A549 (cell line): Measurements from ENCODE around the gene LYPD6. TPM values are rescaled to one million over a fixed set of nuclear protein-coding genes. Genes with fewer than 3 reads are reported as not detected.

Experiments used
- ATAC-seq, 2 experiments: fragments of 200-7000 bp in 1 of 2; fragments of >200 bp in 1 of 2; cut with Nextera tagmentation in 1 of 2; cut with Tn5 transposase in 1 of 2; 3 replicates each; pipeline versions ENCODE4 v1.8.0 to v1.9.1; 2018 to 2020; ENCODE audit warnings: mild to moderate bottlenecking in 1 of 2, moderate library complexity in 1 of 2
- CTCF ChIA-PET: fragments of 300-600 bp; sonication (Branson Sonifier 250); formaldehyde crosslinking; extraction: SDS; loops from one replicate; lab custom pipeline; 2021; ENCODE audit warnings: antibody characterized with exemption, inconsistent platforms; lab: Yijun Ruan, JAX
- POLR2A ChIA-PET: fragments of 350-600 bp; formaldehyde crosslinking; extraction: SDS; loops from one replicate; lab custom pipeline; 2021; ENCODE audit warnings: antibody characterized with exemption, inconsistent platforms; lab: Yijun Ruan, JAX
- DNase-seq, 2 experiments: peaks; one replicate each; pipeline versions ENCODE4 v3.0.0 to v3.0.0-alpha.2; 2011 to 2016; ENCODE audit warnings: low read depth in 1 of 2, low spot score in 1 of 2
- FAIRE-seq: peaks from 2 replicates; lab custom pipeline; 2011; peaks lifted over from hg19 to GRCh38; lab: Jason Lieb, UNC
- H3K27ac ChIP-seq, 2 experiments: fragments of >200 bp; sonication (Bioruptor Twin); formaldehyde crosslinking; 3 replicates each; pipeline ENCODE4 v1.5.1; 2016 to 2017
- H3K4me1 ChIP-seq: fragments of >200 bp; sonication (Bioruptor Twin); formaldehyde crosslinking; 3 replicates; pipeline ENCODE4 v1.6.1; 2016
- H3K4me2 ChIP-seq: fragments of >200 bp; sonication (Bioruptor Twin); formaldehyde crosslinking; 3 replicates; pipeline ENCODE4 v1.6.1; 2016
- H3K4me3 ChIP-seq: fragments of >200 bp; sonication (Bioruptor Twin); formaldehyde crosslinking; 3 replicates; pipeline ENCODE4 v1.5.1; 2016
- H3K9me3 ChIP-seq: fragments of >200 bp; sonication (Bioruptor Twin); formaldehyde crosslinking; 3 replicates; pipeline ENCODE4 v1.6.1; 2016
- BHLHE40 ChIP-seq: IDR thresholded peaks from 2 replicates; pipeline ENCODE4 v1.6.1; 2012; ENCODE audit warnings: low read depth, low read length, inconsistent platforms
- CBX2 ChIP-seq: fragments of 200-600 bp; sonication (generic); IDR thresholded peaks from 2 replicates; pipeline ENCODE4 v1.6.1; 2016; ENCODE audit warnings: low read depth, mild to moderate bottlenecking, borderline replicate concordance
- CBX8 ChIP-seq: fragments of 200-600 bp; sonication (generic); IDR thresholded peaks from 2 replicates; pipeline ENCODE4 v1.6.1; 2016
- CEBPB ChIP-seq, 2 experiments: fragments of >200 bp in 1 of 2; sonication (Bioruptor Twin) in 1 of 2; formaldehyde crosslinking in 1 of 2; IDR thresholded peaks; 2 replicates each; pipeline ENCODE4 v1.6.1; 2012 to 2016
- CHD2 ChIP-seq: fragments of 150-350 bp; IDR thresholded peaks from 2 replicates; pipeline ENCODE4 v1.6.1; 2014; ENCODE audit warnings: low read length; ENCODE audit not compliant: partially characterized antibody
- EHMT2 ChIP-seq: fragments of 200-600 bp; sonication (generic); IDR thresholded peaks from 2 replicates; pipeline ENCODE4 v1.6.1; 2016; ENCODE audit warnings: antibody characterized with exemption, low read depth, mild to moderate bottlenecking, moderate library complexity
- FOSL2 ChIP-seq, 2 experiments: fragments of 450-650 bp in 1 of 2; fragments of >200 bp in 1 of 2; sonication (Bioruptor Twin) in 1 of 2; formaldehyde crosslinking; IDR thresholded peaks; 2 replicates each; pipeline versions ENCODE4 v1.5.0 to v1.6.1; 2016 to 2020; ENCODE audit warnings: mild to moderate bottlenecking in 1 of 2, moderate library complexity in 1 of 2
- FOXS1 ChIP-seq: fragments of 250-450 bp; sonication (Bioruptor Pico); IDR thresholded peaks from 2 replicates; pipeline ENCODE4 v1.5.0; 2020; ENCODE audit warnings: mild to moderate bottlenecking, moderate library complexity
- GATA3 ChIP-seq: IDR thresholded peaks from 2 replicates; pipeline ENCODE4 v1.6.1; 2012; ENCODE audit warnings: borderline replicate concordance
- HOXA7 ChIP-seq: fragments of 250-450 bp; sonication (Bioruptor Pico); IDR thresholded peaks from 2 replicates; pipeline ENCODE4 v1.5.0; 2020; ENCODE audit warnings: mild to moderate bottlenecking, moderate library complexity
- HOXB13 ChIP-seq: fragments of 250-450 bp; sonication (Bioruptor Pico); IDR thresholded peaks from 2 replicates; pipeline ENCODE4 v1.5.0; 2020; ENCODE audit warnings: low read depth, mild to moderate bottlenecking, moderate library complexity
- HOXB5 ChIP-seq: fragments of 250-450 bp; sonication (Bioruptor Pico); IDR thresholded peaks from 2 replicates; pipeline ENCODE4 v1.5.0; 2020; ENCODE audit warnings: mild to moderate bottlenecking, moderate library complexity
- KDM5A ChIP-seq: fragments of 200-600 bp; sonication (generic); IDR thresholded peaks from 2 replicates; pipeline ENCODE4 v1.6.1; 2016; ENCODE audit warnings: antibody characterized with exemption, mild to moderate bottlenecking
- MAFK ChIP-seq: fragments of 450-650 bp; IDR thresholded peaks from 2 replicates; pipeline ENCODE4 v1.6.1; 2014; ENCODE audit not compliant: partially characterized antibody
- MAZ ChIP-seq: fragments of 150-350 bp; IDR thresholded peaks from 2 replicates; pipeline ENCODE4 v1.6.1; 2014; ENCODE audit warnings: antibody characterized with exemption, low read depth, low read length, borderline replicate concordance
- NFE2L2 ChIP-seq: fragments of 150-350 bp; conservative IDR thresholded peaks from 2 replicates; pipeline ENCODE4 v1.6.1; 2014; ENCODE audit warnings: low read length
- NR3C1 ChIP-seq: fragments of >200 bp; sonication (Bioruptor Twin); formaldehyde crosslinking; IDR thresholded peaks from 3 replicates; pipeline ENCODE4 v1.6.1; 2017
- RFX5 ChIP-seq: fragments of 450-650 bp; IDR thresholded peaks from 2 replicates; pipeline ENCODE4 v1.7.1; 2014; ENCODE audit warnings: antibody characterized with exemption, mild to moderate bottlenecking, moderate library complexity
- SREBF2 ChIP-seq: fragments of 450-650 bp; IDR thresholded peaks from 2 replicates; pipeline ENCODE4 v1.6.1; 2014; ENCODE audit warnings: mild to moderate bottlenecking, moderate library complexity
- ZC3H11A ChIP-seq: fragments of 450-650 bp; IDR thresholded peaks from 2 replicates; pipeline ENCODE4 v1.6.1; 2014; ENCODE audit warnings: antibody characterized with exemption, mild to moderate bottlenecking
- WGBS: methylation state at CpG from one replicate; pipeline ENCODE4 v1.1.6; 2017; ENCODE audit errors: missing lambda C conversion rate; 5-methylcytosine and 5-hydroxymethylcytosine counted together
- polyA plus RNA-seq, 4 experiments: library from polyadenylated mRNA; depleted of rRNA in 3 of 4; stranded (reverse); fragments of >200 nt; fragmentation: RNase III in 1 of 4; extraction: RNeasy Plus Mini Kit Qiagen cat#74134 plus additional on column Dnase treatment in 1 of 4; gene quantifications; 2 replicates in 3 of 4; 3 replicates in 1 of 4; pipeline ENCODE4 v1.2.3, GENCODE V29; 2011 to 2017
- TF ChIP-seq, protein P1 (sequence below): IDR thresholded peaks from 2 replicates; pipeline ENCODE4 v1.6.1; 2012
- TF ChIP-seq, protein P2 (sequence below): IDR thresholded peaks from 2 replicates; pipeline ENCODE4 v1.6.1; 2012
- TF ChIP-seq, protein P3 (sequence below): fragments of >200 bp; sonication (Bioruptor Twin); formaldehyde crosslinking; IDR thresholded peaks from 3 replicates; pipeline ENCODE4 v1.5.1; 2016
- TF ChIP-seq, protein P4 (sequence below): fragments of 150-350 bp; IDR thresholded peaks from 2 replicates; pipeline ENCODE4 v1.6.1; 2014; ENCODE audit warnings: low read depth, mild to moderate bottlenecking, low read length
- TF ChIP-seq, protein P5 (sequence below): fragments of >200 bp; sonication (Bioruptor Twin); formaldehyde crosslinking; IDR thresholded peaks from 3 replicates; pipeline ENCODE4 v1.6.1; 2016
- TF ChIP-seq, protein P6 (sequence below): fragments of 250-450 bp; sonication (Bioruptor Pico); IDR thresholded peaks from 2 replicates; pipeline ENCODE4 v1.5.0; 2020; ENCODE audit warnings: low read depth, mild to moderate bottlenecking, moderate library complexity

LYPD6 gene
- polyA plus RNA-seq, 2 of the 4 experiments (the other 2 are of a cell fraction) = 0.08 to 0.09 TPM

DNA sequence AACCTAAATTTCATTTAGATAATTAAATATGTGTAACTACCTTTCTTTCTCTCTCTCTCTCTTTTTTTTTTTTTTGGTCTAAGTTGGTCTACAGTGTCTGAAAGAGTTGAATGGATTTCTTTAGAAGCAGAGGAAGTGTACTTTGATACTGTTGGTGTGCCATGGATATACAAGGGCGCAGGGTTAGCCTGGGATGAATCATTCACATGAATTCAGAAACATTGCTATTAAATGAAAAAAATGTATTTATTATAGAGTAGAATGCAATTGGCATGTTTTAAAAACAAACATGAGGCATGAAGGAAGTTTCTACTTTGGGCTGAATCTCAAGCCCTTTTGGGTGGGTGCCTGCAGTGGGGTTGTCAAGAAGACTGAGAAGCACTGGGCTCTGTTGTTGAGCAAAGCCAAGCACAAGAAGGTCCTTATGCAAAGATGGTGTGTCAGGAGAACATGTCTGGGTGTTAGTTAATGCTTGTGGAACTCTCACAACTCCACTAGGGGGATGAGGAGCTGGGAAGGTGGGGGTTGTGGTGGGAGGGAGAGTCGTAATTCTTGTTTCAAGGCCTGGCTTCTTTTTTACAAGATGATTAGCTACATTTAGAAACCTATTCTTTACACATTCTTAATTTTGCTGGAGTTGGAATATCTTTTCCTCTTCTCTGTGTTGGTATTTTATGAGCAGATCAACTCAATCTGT, 57.9 kb downstream of the LYPD6 start:
- Histone ChIP-seq H3K27ac (no peak overlapping the region), H3K9me3 (no peaks in the 10 kb centered on the region), H3K4me2 (no peak overlapping the region), H3K4me3 (no peak overlapping the region), H3K4me1 (no peaks in the 10 kb centered on the region)
- FAIRE-seq (no peak), DNase-seq (no peak), ATAC-seq (no peak)
- ChIA-PET CTCF (interaction anchor here (1.5 kb wide), 1 partner anchor 50 kb away, joined by 3 read pairs; no protein-coding TSS in a partner anchor), POLR2A (no interaction called here)
- WGBS = 0% methylated on average over 2 of the region's 2 CpGs
- TF ChIP-seq MAFK (no peak), NR3C1 (no peak), SREBF2 (no peak), FOXS1 (no peak), CBX2 (no peak), NFE2L2 (no peak), BHLHE40 (no peak), KDM5A (no peak), GATA3 (no peak), FOSL2 (IDR thresholded peaks at IDR 0.05) (no peak), FOSL2 (CRISPR knock-in tag; IDR thresholded peaks at IDR 0.05) (no peak), HOXA7 (CRISPR knock-in tag) (no peak), RFX5 (no peak), HOXB5 (CRISPR knock-in tag) (no peak), CBX8 (no peak)
- TF ChIP-seq, protein P1, sequence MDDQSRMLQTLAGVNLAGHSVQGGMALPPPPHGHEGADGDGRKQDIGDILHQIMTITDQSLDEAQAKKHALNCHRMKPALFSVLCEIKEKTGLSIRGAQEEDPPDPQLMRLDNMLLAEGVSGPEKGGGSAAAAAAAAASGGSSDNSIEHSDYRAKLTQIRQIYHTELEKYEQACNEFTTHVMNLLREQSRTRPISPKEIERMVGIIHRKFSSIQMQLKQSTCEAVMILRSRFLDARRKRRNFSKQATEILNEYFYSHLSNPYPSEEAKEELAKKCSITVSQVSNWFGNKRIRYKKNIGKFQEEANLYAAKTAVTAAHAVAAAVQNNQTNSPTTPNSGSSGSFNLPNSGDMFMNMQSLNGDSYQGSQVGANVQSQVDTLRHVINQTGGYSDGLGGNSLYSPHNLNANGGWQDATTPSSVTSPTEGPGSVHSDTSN = no peak
- TF ChIP-seq, protein P2, sequence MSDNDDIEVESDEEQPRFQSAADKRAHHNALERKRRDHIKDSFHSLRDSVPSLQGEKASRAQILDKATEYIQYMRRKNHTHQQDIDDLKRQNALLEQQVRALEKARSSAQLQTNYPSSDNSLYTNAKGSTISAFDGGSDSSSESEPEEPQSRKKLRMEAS = no peak
- TF ChIP-seq, protein P3, sequence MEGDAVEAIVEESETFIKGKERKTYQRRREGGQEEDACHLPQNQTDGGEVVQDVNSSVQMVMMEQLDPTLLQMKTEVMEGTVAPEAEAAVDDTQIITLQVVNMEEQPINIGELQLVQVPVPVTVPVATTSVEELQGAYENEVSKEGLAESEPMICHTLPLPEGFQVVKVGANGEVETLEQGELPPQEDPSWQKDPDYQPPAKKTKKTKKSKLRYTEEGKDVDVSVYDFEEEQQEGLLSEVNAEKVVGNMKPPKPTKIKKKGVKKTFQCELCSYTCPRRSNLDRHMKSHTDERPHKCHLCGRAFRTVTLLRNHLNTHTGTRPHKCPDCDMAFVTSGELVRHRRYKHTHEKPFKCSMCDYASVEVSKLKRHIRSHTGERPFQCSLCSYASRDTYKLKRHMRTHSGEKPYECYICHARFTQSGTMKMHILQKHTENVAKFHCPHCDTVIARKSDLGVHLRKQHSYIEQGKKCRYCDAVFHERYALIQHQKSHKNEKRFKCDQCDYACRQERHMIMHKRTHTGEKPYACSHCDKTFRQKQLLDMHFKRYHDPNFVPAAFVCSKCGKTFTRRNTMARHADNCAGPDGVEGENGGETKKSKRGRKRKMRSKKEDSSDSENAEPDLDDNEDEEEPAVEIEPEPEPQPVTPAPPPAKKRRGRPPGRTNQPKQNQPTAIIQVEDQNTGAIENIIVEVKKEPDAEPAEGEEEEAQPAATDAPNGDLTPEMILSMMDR = no peak

DNA sequence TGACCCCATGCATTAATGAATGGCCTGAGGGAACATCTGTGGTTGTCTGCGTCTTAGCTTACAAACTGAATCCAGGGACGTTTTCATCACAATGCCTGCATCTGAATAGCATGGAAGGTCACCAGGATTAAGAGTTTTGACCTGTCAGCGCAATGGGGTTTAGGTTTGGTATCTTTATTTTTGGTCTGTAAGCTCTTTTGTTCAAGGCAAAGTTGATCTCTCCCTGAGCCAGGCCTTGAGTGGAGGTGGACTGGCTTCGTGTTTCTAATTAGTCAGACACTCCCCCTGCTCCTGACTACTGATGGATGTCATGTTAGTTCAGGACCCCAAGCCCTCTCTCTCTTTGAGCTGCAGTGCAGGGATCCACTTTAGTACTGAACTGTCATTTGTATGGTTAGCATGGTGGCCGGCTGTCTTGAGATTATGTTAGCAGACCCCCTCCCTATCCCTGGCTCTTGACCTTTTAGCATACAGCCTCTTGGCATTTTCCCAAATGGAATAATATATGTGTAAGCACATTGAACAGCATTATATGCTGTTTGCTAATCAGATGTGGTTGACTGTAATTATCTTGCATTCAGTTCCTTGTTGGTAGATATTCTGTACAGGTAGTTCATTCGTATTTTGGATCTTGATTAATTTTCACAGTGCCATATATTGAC, 59.2 kb downstream of the LYPD6 start:
- Histone ChIP-seq H3K4me2 (no peak overlapping the region), H3K4me3 (no peak overlapping the region), H3K27ac (no peak overlapping the region), H3K4me1 (no peaks in the 10 kb centered on the region), H3K9me3 (no peaks in the 10 kb centered on the region)
- FAIRE-seq (no peak), DNase-seq (no peak), ATAC-seq (no peak)
- 19% methylated on average over 6 of the region's 6 CpGs for WGBS
- POLR2A ChIA-PET = no interaction called here
- CTCF ChIA-PET = interaction anchor here (1.5 kb wide), 1 partner anchor 51 kb away, joined by 3 read pairs; no protein-coding TSS in a partner anchor
- TF ChIP-seq CEBPB (IDR thresholded peaks at IDR 0.05) (no peak), HOXB5 (CRISPR knock-in tag) (no peak), KDM5A (no peak), EHMT2 (no peak), ZC3H11A (no peak), MAZ (no peak), MAFK (no peak), FOSL2 (IDR thresholded peaks at IDR 0.05) (no peak), FOSL2 (CRISPR knock-in tag; IDR thresholded peaks at IDR 0.05) (no peak), CHD2 (no peak), HOXB13 (CRISPR knock-in tag) (no peak), CBX8 (no peak)
- TF ChIP-seq, protein P4, sequence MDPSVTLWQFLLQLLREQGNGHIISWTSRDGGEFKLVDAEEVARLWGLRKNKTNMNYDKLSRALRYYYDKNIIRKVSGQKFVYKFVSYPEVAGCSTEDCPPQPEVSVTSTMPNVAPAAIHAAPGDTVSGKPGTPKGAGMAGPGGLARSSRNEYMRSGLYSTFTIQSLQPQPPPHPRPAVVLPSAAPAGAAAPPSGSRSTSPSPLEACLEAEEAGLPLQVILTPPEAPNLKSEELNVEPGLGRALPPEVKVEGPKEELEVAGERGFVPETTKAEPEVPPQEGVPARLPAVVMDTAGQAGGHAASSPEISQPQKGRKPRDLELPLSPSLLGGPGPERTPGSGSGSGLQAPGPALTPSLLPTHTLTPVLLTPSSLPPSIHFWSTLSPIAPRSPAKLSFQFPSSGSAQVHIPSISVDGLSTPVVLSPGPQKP = no peak
- TF ChIP-seq, protein P5, sequence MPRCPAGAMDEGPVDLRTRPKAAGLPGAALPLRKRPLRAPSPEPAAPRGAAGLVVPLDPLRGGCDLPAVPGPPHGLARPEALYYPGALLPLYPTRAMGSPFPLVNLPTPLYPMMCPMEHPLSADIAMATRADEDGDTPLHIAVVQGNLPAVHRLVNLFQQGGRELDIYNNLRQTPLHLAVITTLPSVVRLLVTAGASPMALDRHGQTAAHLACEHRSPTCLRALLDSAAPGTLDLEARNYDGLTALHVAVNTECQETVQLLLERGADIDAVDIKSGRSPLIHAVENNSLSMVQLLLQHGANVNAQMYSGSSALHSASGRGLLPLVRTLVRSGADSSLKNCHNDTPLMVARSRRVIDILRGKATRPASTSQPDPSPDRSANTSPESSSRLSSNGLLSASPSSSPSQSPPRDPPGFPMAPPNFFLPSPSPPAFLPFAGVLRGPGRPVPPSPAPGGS = no peak
- TF ChIP-seq, protein P6, sequence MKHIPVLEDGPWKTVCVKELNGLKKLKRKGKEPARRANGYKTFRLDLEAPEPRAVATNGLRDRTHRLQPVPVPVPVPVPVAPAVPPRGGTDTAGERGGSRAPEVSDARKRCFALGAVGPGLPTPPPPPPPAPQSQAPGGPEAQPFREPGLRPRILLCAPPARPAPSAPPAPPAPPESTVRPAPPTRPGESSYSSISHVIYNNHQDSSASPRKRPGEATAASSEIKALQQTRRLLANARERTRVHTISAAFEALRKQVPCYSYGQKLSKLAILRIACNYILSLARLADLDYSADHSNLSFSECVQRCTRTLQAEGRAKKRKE (CRISPR knock-in tag) = no peak
- TF ChIP-seq, protein P3 = no peak
